WTC11 (cell line): ENCODE data around the gene ZNF185. TPM values are rescaled to one million over a fixed set of nuclear protein-coding genes. Genes with fewer than 3 reads are reported as not detected.
A peak's percentile ranks its signal among the peaks of the same experiment; 100 is the strongest.

Experiments
- ARID4B ChIP-seq: sonication (generic); formaldehyde crosslinking; IDR thresholded peaks from 2 replicates; pipeline ENCODE4 v1.8.0; 2023; ENCODE audit warnings: missing genetic modification reagents, mild to moderate bottlenecking, borderline replicate concordance
- ATF2 ChIP-seq: sonication (generic); formaldehyde crosslinking; IDR thresholded peaks from 2 replicates; pipeline ENCODE4 v1.8.1; 2022; ENCODE audit warnings: low read depth, missing genetic modification reagents, borderline replicate concordance
- CREB1 ChIP-seq: sonication (generic); formaldehyde crosslinking; IDR thresholded peaks from 2 replicates; pipeline ENCODE4 v1.8.0; 2023; ENCODE audit warnings: mild to moderate bottlenecking, missing genetic modification reagents
- CTCF ChIP-seq: fragments of 200-600 bp; IDR thresholded peaks from 2 replicates; pipeline ENCODE4 v1.8.0; 2022; ENCODE audit warnings: antibody characterized with exemption
- ETV6 ChIP-seq: sonication (generic); formaldehyde crosslinking; IDR thresholded peaks from 2 replicates; pipeline ENCODE4 v1.8.1; 2022; ENCODE audit warnings: mild to moderate bottlenecking, missing genetic modification reagents
- FOXJ3 ChIP-seq: sonication (generic); formaldehyde crosslinking; IDR thresholded peaks from 2 replicates; pipeline ENCODE4 v1.9.0; 2021; ENCODE audit warnings: missing genetic modification reagents, mild to moderate bottlenecking, borderline replicate concordance
- FOXP4 ChIP-seq: sonication (generic); formaldehyde crosslinking; IDR thresholded peaks from 2 replicates; pipeline ENCODE4 v1.8.0; 2022; ENCODE audit warnings: mild to moderate bottlenecking, missing genetic modification reagents
- HMGXB4 ChIP-seq: sonication (generic); formaldehyde crosslinking; IDR thresholded peaks from 2 replicates; pipeline ENCODE4 v1.8.1; 2023; ENCODE audit warnings: mild to moderate bottlenecking, moderate library complexity, missing genetic modification reagents
- PRDM15 ChIP-seq: sonication (generic); formaldehyde crosslinking; IDR thresholded peaks from 2 replicates; pipeline ENCODE4 v1.8.0; 2022; ENCODE audit warnings: missing genetic modification reagents
- TCF7 ChIP-seq: sonication (generic); formaldehyde crosslinking; IDR thresholded peaks from 2 replicates; pipeline ENCODE4 v1.8.0; 2022; ENCODE audit warnings: mild to moderate bottlenecking, low read depth, missing genetic modification reagents, moderate library complexity
- TEAD1 ChIP-seq: sonication (generic); formaldehyde crosslinking; IDR thresholded peaks from 2 replicates; pipeline ENCODE4 v1.8.0; 2022; ENCODE audit warnings: mild to moderate bottlenecking, missing genetic modification reagents
- USF1 ChIP-seq: sonication (generic); formaldehyde crosslinking; IDR thresholded peaks from 2 replicates; pipeline ENCODE4 v1.8.0; 2022; ENCODE audit warnings: mild to moderate bottlenecking, missing genetic modification reagents
- ZNF138 ChIP-seq: sonication (generic); formaldehyde crosslinking; conservative IDR thresholded peaks from 2 replicates; pipeline ENCODE4 v1.8.1; 2022; ENCODE audit warnings: mild to moderate bottlenecking, moderate library complexity, missing genetic modification reagents
- ZNF317 ChIP-seq: sonication (generic); formaldehyde crosslinking; IDR thresholded peaks from 2 replicates; pipeline ENCODE4 v1.8.1; 2023; ENCODE audit warnings: low read depth, mild to moderate bottlenecking, moderate library complexity, missing genetic modification reagents, borderline replicate concordance
- total RNA-seq: library from RNA; stranded (reverse); gene quantifications from 3 replicates; pipeline ENCODE4 v1.2.3, GENCODE V29; 2021
- TF ChIP-seq, protein P1 (sequence below): sonication (generic); formaldehyde crosslinking; conservative IDR thresholded peaks from 2 replicates; pipeline ENCODE4 v1.8.1; 2022; ENCODE audit warnings: mild to moderate bottlenecking, missing genetic modification reagents

Gene ZNF185
- total RNA-seq, 1 experiment from 2014 or later: 8.2 TPM

- TF ChIP-seq ATF2 (CRISPR knock-in tag): no peak
- TF ChIP-seq ZNF138: no peak
- TF ChIP-seq PRDM15 (CRISPR knock-in tag): no peak
- TF ChIP-seq, protein P1, sequence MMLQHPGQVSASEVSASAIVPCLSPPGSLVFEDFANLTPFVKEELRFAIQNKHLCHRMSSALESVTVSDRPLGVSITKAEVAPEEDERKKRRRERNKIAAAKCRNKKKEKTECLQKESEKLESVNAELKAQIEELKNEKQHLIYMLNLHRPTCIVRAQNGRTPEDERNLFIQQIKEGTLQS: no peak
- TF ChIP-seq CTCF: peak; percentile 73
- TF ChIP-seq CREB1 (CRISPR knock-in tag): no peak
- TF ChIP-seq ZNF317 (CRISPR knock-in tag): no peak
- no peak for TF ChIP-seq TCF7 (CRISPR knock-in tag)
- TF ChIP-seq USF1 (CRISPR knock-in tag): peak; percentile 33; the same call in 1 of the 2 replicates
- TF ChIP-seq FOXJ3 (CRISPR knock-in tag): no peak
- peak; percentile 73; the same call in 1 of the 2 replicates for TF ChIP-seq ETV6 (CRISPR knock-in tag)
- TF ChIP-seq HMGXB4 (CRISPR knock-in tag): no peak
- TF ChIP-seq TEAD1 (CRISPR knock-in tag): 0 out of 2 replicates have a peak, but pooled peaks have one; percentile 21
- 0 out of 2 replicates have a peak, but pooled peaks have one; percentile 17 for TF ChIP-seq FOXP4 (CRISPR knock-in tag)
- no peak for TF ChIP-seq ARID4B (CRISPR knock-in tag)
Measured at GRCh38 chrX:152941328-152942076, 43.6 kb downstream of the ZNF185 start (continued).
